Activated naive CD8-positive, alpha-beta T cell treated with anti-CD3 and anti-CD28 coated beads, Interleukin-2, amount 50 U/mL, for 24 hours (primary cell): ENCODE data around the gene LATS2.

ENCODE experiments used
- ATAC-seq: fragments of 150-1000 bp; cut with Tn5 transposase; one replicate; pipeline ENCODE4 v1.10.0; 2021
- DNase-seq: peaks from one replicate; pipeline ENCODE4 v3.0.0; 2021
- H3K27ac Mint-ChIP-seq: one replicate; pipeline ENCODE4 v1.8.0; 2021; ENCODE audit warnings: mild to moderate bottlenecking, mixed read lengths
- H3K27me3 Mint-ChIP-seq: one replicate; pipeline ENCODE4 v1.8.0; 2021; ENCODE audit warnings: mixed read lengths
- H3K36me3 Mint-ChIP-seq: one replicate; pipeline ENCODE4 v1.8.0; 2021; ENCODE audit warnings: low read depth, mixed read lengths
- H3K4me1 Mint-ChIP-seq: one replicate; pipeline ENCODE4 v1.8.0; 2021; ENCODE audit warnings: mixed read lengths
- H3K4me3 Mint-ChIP-seq: one replicate; pipeline ENCODE4 v1.8.0; 2021; ENCODE audit warnings: mild to moderate bottlenecking, moderate library complexity, mixed read lengths
- H3K9me3 Mint-ChIP-seq: one replicate; pipeline ENCODE4 v1.8.0; 2021; ENCODE audit warnings: mixed read lengths

The LATS2 gene

DNA sequence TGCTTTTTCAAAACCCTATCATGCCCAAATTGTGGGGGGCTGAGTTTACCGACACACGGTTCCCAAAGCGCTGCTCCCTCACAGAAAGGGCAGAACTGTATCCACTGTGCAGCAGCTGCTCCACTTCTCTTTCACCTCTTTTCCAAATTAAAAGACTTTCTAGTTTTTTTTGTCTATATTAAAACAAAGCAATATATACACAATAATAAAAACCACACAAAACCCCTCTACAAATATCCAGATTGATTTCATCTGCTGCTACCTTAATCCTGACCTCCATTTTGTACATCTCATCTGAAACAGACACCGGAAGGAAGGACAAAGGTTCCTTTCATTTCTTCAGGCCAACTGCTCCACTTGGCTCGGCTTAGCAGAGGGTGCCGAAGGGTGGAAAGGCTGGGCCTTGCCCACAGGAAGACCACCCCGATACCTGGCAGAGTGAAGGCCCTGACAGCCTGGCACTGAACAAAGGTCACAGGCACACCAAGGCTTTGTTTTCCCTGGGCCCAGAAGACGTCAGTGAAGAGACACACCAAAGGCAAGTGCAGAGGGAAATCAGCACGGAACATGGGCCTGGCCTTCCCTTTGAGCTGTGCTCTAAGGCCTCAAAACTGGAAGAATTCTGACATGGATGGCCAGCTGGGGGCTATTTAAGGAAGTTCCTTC is 71.6 kb downstream of the LATS2 start:
- ATAC-seq (no peak), DNase-seq (no peak)
- H3K4me1 Mint-ChIP-seq, result peaks cover 2% of the 10 kb centered on the region
- peaks cover 3% of the 10 kb centered on the region for H3K9me3 Mint-ChIP-seq
- H3K36me3 Mint-ChIP-seq, result peaks cover 1% of the 10 kb centered on the region
- H3K4me3 Mint-ChIP-seq, result no peak overlapping the region
- no peak overlapping the region for H3K27ac Mint-ChIP-seq
- no peaks in the 10 kb centered on the region for H3K27me3 Mint-ChIP-seq

DNA sequence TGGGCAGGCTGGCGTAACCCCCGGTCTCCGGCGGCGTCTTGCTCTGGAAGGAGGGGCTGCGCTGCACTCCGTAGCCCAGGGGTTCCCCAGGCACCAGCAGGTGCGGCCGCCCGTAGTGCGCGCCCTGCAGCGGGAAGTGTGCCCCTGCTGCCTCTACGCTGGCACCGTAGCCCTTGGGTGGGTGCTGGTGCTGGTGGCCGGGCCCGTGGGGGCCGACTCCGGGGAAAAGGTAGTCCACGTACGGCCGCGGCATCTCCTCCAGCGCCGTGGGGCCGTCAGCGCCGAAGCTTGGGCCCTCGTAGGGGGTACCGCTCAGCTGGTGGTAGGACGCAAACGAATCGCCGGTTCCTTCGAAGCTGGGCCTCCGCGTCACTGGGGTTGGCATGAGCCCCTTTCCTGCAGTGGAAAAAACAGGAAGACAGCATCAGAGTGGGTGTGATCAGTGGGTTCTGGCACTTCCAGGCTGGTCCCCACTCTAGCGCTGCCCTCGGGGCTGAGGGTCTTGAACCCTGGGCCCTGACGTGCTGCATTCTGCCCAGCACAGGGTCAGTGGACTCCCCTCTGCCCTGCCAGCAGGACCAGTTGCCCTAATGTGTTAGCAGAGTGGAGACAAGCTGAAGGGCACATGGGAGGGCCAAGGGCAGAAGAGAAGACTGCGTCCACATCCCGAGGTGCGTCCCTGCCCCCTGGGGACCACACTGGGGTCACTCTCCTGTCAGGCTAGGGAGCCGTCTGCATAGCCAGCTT is 72.3 kb downstream of the LATS2 start:
- Mint-ChIP-seq H3K27ac (no peak overlapping the region), H3K36me3 (peaks cover 1% of the 10 kb centered on the region), H3K27me3 (no peaks in the 10 kb centered on the region), H3K9me3 (peaks cover 3% of the 10 kb centered on the region), H3K4me1 (peaks cover 2% of the 10 kb centered on the region), H3K4me3 (no peak overlapping the region)
- DNase-seq (no peak), ATAC-seq (no peak)

DNA sequence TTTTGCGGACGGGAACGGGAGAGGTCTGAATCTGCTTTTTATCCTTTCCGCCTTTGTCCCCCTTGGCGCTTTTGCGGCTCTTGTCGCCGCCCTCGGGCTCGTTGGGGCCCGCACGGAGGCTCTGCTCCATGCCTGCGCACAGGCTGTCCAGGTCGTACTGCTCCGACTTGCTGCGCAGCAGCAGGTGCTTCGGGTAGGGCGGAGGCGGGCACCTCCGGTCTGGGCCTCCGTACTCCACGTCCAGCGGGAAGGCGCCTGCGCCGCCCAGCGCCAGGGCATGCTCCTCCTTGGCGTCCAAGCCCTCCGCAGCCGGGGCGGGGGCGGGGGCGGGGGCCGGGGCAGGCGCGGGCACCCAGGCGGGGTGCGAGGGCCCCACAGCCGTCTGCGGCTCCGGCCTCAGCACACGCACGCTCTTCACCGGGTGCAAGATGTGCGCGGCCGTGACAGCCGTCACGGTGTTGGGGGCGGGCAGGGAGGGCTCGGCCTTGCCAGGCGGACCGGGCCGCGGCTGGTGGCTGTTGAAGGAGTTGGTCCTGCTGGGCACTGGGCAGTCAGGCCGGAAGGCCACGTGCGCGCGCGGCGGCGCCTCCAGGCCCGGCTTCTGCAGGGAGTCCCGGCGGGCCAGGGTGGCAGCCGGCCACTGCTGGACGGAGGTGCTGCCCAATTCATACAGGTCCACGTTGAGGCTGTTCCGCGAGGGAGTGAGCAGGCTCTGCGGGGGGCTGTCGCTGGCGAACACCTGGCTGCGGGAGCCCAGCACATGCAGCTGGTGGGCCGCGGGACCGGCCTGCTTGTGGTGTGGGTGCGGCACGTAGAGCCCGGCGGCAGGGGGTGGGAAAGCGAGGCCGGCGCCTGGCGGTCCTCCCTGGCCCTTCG is 73.1 kb downstream of the LATS2 start:
- no peak overlapping the region for H3K4me3 Mint-ChIP-seq
- H3K4me1 Mint-ChIP-seq, result peaks cover 2% of the 10 kb centered on the region
- H3K9me3 Mint-ChIP-seq, result peaks cover 3% of the 10 kb centered on the region
- no peak overlapping the region for H3K27ac Mint-ChIP-seq
- no peaks in the 10 kb centered on the region for H3K27me3 Mint-ChIP-seq
- H3K36me3 Mint-ChIP-seq, result peaks cover 1% of the 10 kb centered on the region
- DNase-seq (no peak), ATAC-seq (no peak)

DNA sequence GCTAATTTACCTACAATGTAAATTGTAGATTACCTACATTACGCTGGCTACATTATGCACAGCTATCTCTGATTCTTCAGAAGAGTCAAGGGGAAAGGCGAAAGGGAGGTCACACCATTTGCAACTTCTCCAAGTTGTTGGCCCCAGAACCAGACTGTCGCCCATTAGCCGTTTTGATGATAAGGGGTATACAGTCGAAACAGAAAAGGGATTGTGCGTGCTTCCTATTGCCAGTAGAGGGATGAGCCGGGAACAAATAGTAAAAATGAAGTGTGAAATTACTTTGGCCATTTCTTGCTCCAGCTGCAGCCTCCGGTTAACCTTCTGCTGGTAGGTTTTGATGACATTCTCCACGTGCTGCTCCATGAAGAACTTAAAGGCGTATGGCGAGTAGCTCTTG is 73.8 kb downstream of the LATS2 start:
- Mint-ChIP-seq H3K36me3 (peaks cover 1% of the 10 kb centered on the region), H3K27ac (no peak overlapping the region), H3K4me1 (peaks cover 2% of the 10 kb centered on the region), H3K27me3 (no peaks in the 10 kb centered on the region), H3K9me3 (peaks cover 3% of the 10 kb centered on the region), H3K4me3 (no peak overlapping the region)
- DNase-seq, result no peak
- no peak for ATAC-seq

DNA sequence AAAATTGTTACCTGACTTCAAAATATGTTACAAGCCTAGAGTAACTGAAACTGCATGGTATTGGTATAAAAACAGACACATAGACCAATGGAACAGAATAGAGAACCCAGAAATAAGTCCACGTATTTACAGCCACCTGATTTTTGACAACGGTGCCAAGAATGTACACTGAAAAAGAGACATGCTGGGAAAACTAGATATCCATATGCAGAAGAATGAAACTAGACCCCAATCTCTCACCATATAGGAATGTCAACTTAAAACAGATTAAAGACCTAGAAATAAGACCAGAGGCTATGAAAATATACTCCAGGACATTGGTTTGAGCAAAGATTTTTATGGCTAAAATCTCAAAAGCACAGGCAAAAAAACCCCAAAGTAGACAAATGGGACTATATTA is 76.5 kb downstream of the LATS2 start:
- Mint-ChIP-seq H3K27ac (no peak overlapping the region), H3K4me1 (peaks cover 2% of the 10 kb centered on the region), H3K36me3 (peaks cover 1% of the 10 kb centered on the region), H3K27me3 (no peaks in the 10 kb centered on the region), H3K9me3 (peaks cover 3% of the 10 kb centered on the region), H3K4me3 (no peak overlapping the region)
- no peak for ATAC-seq
- no peak for DNase-seq

DNA sequence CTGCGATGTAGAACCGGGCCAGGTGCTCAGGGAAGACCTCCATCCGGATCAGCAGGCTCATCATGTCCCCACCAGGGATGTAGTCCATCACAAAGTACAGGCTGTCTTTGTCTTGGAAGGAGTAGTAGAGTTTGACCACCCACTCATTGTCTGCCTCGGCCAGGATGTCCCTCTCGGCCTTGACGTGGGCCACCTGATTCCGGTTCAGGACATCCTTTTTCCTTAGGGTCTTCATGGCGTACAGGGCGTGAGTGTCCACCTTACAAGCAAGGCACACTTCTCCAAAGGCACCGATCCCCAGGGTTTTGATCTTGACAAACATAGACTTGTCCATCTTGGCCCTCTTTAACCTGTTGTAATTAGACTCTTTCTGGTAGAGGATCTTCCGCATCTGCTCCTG is 78.0 kb downstream of the LATS2 start:
- Mint-ChIP-seq H3K27ac (no peak overlapping the region), H3K36me3 (peaks cover 1% of the 10 kb centered on the region)

DNA sequence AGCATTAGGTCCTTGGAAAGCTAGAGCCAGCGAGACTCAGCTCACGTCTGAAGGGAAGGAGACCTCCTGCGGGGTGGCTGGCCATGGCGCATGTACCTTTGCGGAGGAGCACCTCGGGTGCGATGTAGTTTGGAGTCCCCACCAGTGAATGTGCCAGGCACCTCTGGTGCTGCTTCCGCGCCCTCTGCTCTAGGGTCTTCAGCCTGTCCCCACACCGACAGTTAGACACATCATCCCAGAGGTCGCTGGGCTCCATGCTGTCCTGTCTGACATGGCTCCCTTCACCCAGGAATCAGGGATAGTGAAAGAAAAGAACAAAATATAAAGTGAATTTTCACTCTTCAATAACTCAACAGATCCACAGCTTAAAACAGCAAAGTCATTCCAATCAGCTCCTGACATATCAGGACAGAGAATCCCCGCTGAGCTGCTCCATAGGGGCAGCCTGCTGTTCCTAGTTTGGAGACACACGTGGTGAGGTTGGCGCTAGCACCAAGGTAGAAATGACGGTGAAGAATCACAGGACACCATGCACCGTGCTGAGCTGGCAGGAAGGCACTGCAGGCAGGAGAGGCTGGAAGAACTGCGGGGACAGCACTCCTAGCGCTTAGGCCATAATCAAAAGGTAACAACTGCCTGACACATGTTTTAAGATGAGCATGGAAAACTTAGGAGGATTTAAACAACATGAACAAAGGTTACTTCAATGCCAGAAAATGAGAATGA is 79.9 kb downstream of the LATS2 start:
- no peak overlapping the region for H3K27ac Mint-ChIP-seq
- ATAC-seq (no peak), DNase-seq (no peak)
- no peaks in the 10 kb centered on the region for H3K9me3 Mint-ChIP-seq
- H3K4me1 Mint-ChIP-seq, result peaks cover 2% of the 10 kb centered on the region
- H3K4me3 Mint-ChIP-seq, result no peak overlapping the region
- H3K27me3 Mint-ChIP-seq, result no peaks in the 10 kb centered on the region
- H3K36me3 Mint-ChIP-seq, result no peaks in the 10 kb centered on the region

More for the DNA sequence above, 78.0 kb downstream of the LATS2 start:
- peaks cover 3% of the 10 kb centered on the region for H3K9me3 Mint-ChIP-seq
- H3K27me3 Mint-ChIP-seq, result no peaks in the 10 kb centered on the region
- DNase-seq (no peak), ATAC-seq (no peak)
- peaks cover 2% of the 10 kb centered on the region for H3K4me1 Mint-ChIP-seq
- H3K4me3 Mint-ChIP-seq, result no peak overlapping the region

DNA sequence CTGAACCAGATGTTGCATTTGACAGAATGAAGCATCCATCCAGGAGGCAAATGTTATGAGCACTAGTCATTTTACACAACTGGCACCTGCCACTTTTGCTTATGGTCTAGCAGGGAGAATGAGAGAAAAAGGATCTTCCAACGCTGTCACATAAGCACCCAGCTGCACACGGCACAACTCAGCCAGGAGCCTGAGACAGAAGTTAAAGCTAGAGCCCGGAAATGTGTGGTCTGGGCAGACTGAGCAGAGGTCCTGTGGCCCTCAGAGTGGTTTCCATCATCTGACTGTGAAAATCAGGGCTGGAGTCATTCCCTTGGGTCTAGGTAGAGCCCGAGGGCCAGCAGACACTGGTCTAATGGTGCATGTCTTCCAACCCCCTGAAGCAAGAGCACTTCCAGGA is 80.5 kb downstream of the LATS2 start:
- H3K4me3 Mint-ChIP-seq, result no peak overlapping the region
- H3K9me3 Mint-ChIP-seq, result no peaks in the 10 kb centered on the region
- ATAC-seq (no peak), DNase-seq (no peak)
- H3K36me3 Mint-ChIP-seq, result no peaks in the 10 kb centered on the region
- H3K4me1 Mint-ChIP-seq, result peaks cover under 1% of the 10 kb centered on the region
- H3K27me3 Mint-ChIP-seq, result no peaks in the 10 kb centered on the region
- no peak overlapping the region for H3K27ac Mint-ChIP-seq

DNA sequence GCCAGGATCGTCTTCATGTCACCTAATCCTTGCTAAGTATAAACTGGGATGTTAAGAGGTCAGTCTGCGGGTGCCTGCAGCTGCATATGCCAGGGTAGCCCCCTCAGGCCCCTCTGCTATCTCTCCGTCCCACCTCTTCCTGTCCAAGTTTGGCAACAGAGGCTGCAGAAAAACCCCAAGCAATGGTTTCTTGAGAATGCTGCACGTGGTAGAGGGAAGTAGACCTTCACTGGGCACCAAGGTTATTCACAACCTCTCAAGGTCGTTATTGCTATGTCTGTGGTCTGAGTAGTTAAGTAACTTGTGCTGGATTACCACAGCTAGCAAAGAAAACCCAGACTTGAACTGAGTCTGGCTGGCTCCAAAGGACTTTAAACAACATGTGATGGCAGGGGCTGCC is 81.0 kb downstream of the LATS2 start:
- H3K4me3 Mint-ChIP-seq, result no peak overlapping the region
- no peaks in the 10 kb centered on the region for H3K36me3 Mint-ChIP-seq
- H3K9me3 Mint-ChIP-seq, result no peaks in the 10 kb centered on the region
- H3K27me3 Mint-ChIP-seq, result no peaks in the 10 kb centered on the region
- no peak for ATAC-seq
- no peak for DNase-seq
- H3K4me1 Mint-ChIP-seq, result no peaks in the 10 kb centered on the region
- no peak overlapping the region for H3K27ac Mint-ChIP-seq

DNA sequence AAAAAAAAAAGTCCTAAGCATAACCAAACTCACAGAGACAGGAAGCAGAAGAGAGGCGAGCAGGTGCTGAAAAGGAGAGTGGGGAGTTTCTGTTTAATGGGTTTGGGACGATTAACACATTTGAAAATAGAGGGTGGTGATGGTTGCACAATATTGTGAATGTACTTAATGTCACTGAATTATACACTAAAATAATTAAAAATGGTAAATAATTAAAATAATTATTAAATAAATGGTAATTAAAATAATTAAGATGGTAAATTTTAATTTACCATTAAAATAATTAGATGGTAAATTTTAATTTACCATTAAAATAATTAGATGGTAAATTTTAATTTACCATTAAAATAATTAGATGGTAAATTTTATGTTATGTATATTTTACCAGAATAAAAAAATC is 84.0 kb downstream of the LATS2 start:
- Mint-ChIP-seq H3K4me3 (no peak overlapping the region), H3K27ac (no peak overlapping the region)
- no peak for DNase-seq

DNA sequence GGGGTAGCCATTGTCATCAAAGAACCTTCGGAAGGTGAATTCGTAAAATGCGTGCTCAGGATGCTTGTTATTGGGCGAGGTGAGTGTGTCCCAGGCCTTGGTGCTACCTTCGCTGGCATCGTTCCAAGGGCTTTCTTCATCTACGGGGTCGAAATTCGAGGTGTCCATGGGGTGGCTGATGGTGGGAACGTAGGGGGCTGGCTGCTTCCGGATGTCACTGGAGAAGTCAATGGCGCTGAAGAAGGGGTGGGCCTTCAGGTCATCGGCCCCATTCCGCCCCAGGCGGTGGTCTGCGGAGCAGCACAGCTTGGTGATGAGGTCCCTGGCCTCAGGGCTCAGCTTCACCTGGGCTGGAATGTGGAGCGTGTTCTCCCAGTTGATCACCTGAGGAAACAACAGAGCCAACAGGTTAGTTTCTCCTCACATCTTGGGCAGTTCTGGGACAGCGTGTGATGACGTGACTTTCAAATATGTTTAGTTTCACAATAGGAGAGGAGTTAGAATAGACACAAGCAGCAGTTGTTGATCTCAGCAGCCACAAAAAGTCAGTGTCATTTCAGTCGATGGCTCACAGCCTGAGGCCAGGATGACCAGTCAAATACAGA is 86.3 kb downstream of the LATS2 start:
- ATAC-seq (no peak), DNase-seq (no peak)
- Mint-ChIP-seq H3K27me3 (no peaks in the 10 kb centered on the region), H3K4me1 (no peaks in the 10 kb centered on the region), H3K4me3 (no peak overlapping the region), H3K27ac (no peak overlapping the region), H3K9me3 (no peaks in the 10 kb centered on the region), H3K36me3 (no peaks in the 10 kb centered on the region)

More for the DNA sequence above, 84.0 kb downstream of the LATS2 start:
- Mint-ChIP-seq H3K9me3 (no peaks in the 10 kb centered on the region), H3K27me3 (no peaks in the 10 kb centered on the region), H3K4me1 (no peaks in the 10 kb centered on the region), H3K36me3 (no peaks in the 10 kb centered on the region)
- no peak for ATAC-seq

DNA sequence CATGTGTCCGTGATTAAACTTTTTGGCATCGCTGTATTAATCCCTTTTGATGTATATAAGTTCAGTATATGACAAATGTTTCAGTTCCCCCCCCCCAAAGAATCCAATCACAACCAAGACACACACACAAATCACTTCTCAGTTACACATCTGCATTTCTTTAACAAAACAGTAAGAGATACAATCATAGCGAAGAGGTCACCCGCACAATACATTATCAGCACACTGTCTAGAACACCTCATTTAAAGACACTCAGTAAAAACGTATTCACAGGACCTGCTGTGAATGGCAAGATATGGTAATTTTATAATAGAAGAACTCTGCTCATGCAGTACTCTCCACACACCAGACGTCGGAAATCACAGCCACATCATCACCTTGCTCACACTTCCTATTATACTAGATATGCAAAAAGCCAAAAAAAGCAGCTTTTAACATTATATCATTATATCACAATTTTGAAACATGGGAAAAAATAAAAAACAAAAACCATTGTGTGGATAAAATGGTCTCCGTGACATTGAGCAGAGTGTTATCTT is 87.4 kb downstream of the LATS2 start:
- no peak for DNase-seq
- H3K4me1 Mint-ChIP-seq, result peaks cover 4% of the 10 kb centered on the region
- no peak for ATAC-seq

DNA sequence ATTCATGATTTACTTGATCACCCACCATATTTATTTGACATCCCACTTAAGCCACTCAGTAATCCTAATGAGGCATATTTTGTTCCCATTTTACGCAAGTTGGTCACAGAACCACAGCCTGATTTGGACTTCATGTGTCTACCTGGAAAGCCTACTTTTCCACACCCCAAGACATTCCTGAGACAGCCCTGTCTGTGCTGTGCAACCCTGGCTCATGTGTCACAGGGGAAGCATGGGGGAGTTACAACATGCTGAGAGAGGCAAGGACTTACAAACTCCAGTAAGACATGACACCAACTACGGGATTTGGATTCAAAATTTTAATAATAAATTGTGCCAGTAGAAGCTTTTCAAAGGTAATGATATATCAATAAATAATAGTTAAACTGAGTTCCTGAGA is 88.7 kb downstream of the LATS2 start:
- no peaks in the 10 kb centered on the region for H3K27me3 Mint-ChIP-seq
- H3K27ac Mint-ChIP-seq, result no peak overlapping the region
- no peak for DNase-seq
- ATAC-seq, result no peak
- peaks cover 12% of the 10 kb centered on the region for H3K4me1 Mint-ChIP-seq
- H3K36me3 Mint-ChIP-seq, result no peaks in the 10 kb centered on the region
- H3K4me3 Mint-ChIP-seq, result no peak overlapping the region
- no peaks in the 10 kb centered on the region for H3K9me3 Mint-ChIP-seq

More for the DNA sequence above, 87.4 kb downstream of the LATS2 start:
- no peak overlapping the region for H3K4me3 Mint-ChIP-seq
- no peak overlapping the region for H3K27ac Mint-ChIP-seq
- no peaks in the 10 kb centered on the region for H3K9me3 Mint-ChIP-seq
- no peaks in the 10 kb centered on the region for H3K36me3 Mint-ChIP-seq
- no peaks in the 10 kb centered on the region for H3K27me3 Mint-ChIP-seq

DNA sequence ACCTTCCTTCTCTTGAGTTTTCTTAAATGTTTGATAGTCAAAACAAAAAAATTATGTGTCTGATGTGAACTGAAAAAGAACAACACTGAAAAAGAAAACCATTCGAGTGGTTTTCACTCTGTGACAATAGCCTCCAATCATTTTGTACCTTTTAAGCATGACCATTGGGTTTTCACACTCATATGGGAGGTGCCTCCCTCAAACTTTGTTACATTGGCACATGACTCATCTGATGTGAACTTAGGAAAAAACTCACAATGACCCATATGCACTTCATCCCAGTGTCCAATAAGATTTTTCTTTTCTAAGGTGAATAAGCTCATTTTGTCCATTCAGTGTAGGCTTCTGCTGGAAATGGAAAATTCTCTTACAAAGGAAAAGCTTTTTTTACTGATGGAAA is 92.2 kb downstream of the LATS2 start:
- ATAC-seq (peak; percentile 86), DNase-seq (no peak)
- Mint-ChIP-seq H3K27me3 (peaks cover 3% of the 10 kb centered on the region), H3K4me3 (no peak overlapping the region), H3K4me1 (peaks cover 12% of the 10 kb centered on the region), H3K9me3 (no peaks in the 10 kb centered on the region), H3K36me3 (no peaks in the 10 kb centered on the region), H3K27ac (peak overlapping the region; percentile 18)
